ENCODE measurements around the gene PCDHA6.
"Not testable (repeated sequence)": the region's sequence is repeated elsewhere in the genome, so short reads cannot be mapped to it uniquely, and the experiment has no call there.

The PCDHA6 gene

DNA sequence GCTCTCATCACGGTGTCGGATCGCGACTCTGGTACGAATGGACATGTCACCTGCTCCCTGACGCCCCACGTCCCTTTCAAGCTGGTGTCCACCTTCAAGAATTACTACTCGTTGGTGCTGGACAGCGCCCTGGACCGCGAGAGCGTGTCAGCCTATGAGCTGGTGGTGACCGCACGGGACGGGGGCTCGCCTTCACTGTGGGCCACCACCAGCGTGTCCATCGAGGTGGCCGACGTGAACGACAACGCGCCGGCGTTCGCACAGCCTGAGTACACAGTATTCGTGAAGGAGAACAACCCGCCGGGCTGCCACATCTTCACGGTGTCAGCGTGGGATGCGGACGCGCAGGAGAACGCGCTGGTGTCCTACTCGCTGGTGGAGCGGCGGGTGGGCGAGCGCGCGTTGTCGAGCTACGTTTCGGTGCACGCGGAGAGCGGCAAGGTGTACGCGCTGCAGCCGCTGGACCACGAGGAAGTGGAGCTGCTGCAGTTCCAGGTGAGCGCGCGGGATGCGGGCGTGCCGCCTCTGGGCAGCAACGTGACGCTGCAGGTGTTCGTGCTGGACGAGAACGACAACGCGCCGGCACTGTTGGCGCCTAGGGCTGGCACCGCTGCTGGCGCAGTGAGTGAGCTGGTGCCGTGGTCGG is 31.6 kb upstream of the PCDHA6 start:
- H3K79me1 ChIP-seq (replicated peaks; ENCODE audit: low read length, poor library complexity, severe bottlenecking); H2BK15ac ChIP-seq (ENCODE audit: low read depth, poor library complexity, severe bottlenecking); H3K9ac ChIP-seq (ENCODE audit: low read length); H2BK120ac ChIP-seq (ENCODE audit: low read depth, low read length); H2BK12ac ChIP-seq (ENCODE audit: low read length in 2 of 2); H3K4ac ChIP-seq (ENCODE audit: low read depth in 1 of 2, low read length in 2 of 2); H3K27ac ChIP-seq (ENCODE audit: low read length, poor library complexity, severe bottlenecking); DNase-seq; H2AFZ ChIP-seq (ENCODE audit: low read depth, low read length); H2BK5ac ChIP-seq (ENCODE audit: low read depth, low read length, poor library complexity, severe bottlenecking); H3K14ac ChIP-seq (ENCODE audit: low read length in 2 of 2); H3K23ac ChIP-seq (ENCODE audit: low read length in 2 of 2); H3K4me2 ChIP-seq (ENCODE audit: low read length, poor library complexity, severe bottlenecking); H4K8ac ChIP-seq (ENCODE audit: low read length); H3K4me1 ChIP-seq (ENCODE audit: control insufficient read depth, insufficient read depth, low read depth, low read length); H4K91ac ChIP-seq (ENCODE audit: low read length); H3K36me3 ChIP-seq (ENCODE audit: control insufficient read depth in 1 of 2, insufficient read depth in 2 of 2, low read depth in 1 of 2, low read length in 2 of 2); H3K27me3 ChIP-seq (ENCODE audit: control insufficient read depth in 1 of 2, insufficient read depth in 1 of 2, low read length in 2 of 2); H3K18ac ChIP-seq (ENCODE audit: low read depth in 1 of 2, low read length in 2 of 2); H2AK5ac ChIP-seq (ENCODE audit: low read length, severe bottlenecking): not testable (repeated sequence)
- 97% methylated on average over 68 of the region's 72 CpGs for WGBS
- peak overlapping the region in 1 of 2 experiments; percentile 18 for H3K4me3 ChIP-seq (ENCODE audit: insufficient read depth in 1 of 2, low read depth in 1 of 2, low read length in 2 of 2)
- H3K9me3 ChIP-seq (ENCODE audit: control insufficient read depth, low read length), result peaks cover 71% of the 10 kb centered on the region

GRCh38 chr5:140796718-140797095 is 31.1 kb upstream of the PCDHA6 start:
- H3K9ac ChIP-seq (ENCODE audit: low read length), result no peak overlapping the region
- no peaks in the 10 kb centered on the region for H3K27me3 ChIP-seq (ENCODE audit: control insufficient read depth in 1 of 2, insufficient read depth in 1 of 2, low read length in 2 of 2)

GRCh38 chr5:140800816-140801493 is 26.8 kb upstream of the PCDHA6 start, which contains the start of gene PCDHA3:
Gene PCDHA3, plus strand, starts transcription at chr5:140801057.
- Histone ChIP-seq H3K27me3 (ENCODE audit: control insufficient read depth in 1 of 2, insufficient read depth in 1 of 2, low read length in 2 of 2) (no peaks in the 10 kb centered on the region), H2AK5ac (ENCODE audit: low read length, severe bottlenecking) (no peak within 1 kb of the TSS), H4K8ac (ENCODE audit: low read length) (no peak within 1 kb of the TSS), H3K36me3 (ENCODE audit: control insufficient read depth in 1 of 2, insufficient read depth in 2 of 2, low read depth in 1 of 2, low read length in 2 of 2) (peaks cover 0 to 15% of the 10 kb centered on the region in 2 experiments), H3K9me3 (ENCODE audit: control insufficient read depth, low read length) (peaks cover 67% of the 10 kb centered on the region), H2BK15ac (ENCODE audit: low read depth, poor library complexity, severe bottlenecking) (no peak within 1 kb of the TSS), H2BK12ac (ENCODE audit: low read length in 2 of 2) (no peak within 1 kb of the TSS), H3K4me3 (ENCODE audit: insufficient read depth in 1 of 2, low read depth in 1 of 2, low read length in 2 of 2) (peak within 1 kb of the TSS; percentile 39 to 58), H3K4me2 (ENCODE audit: low read length, poor library complexity, severe bottlenecking) (no peak within 1 kb of the TSS), H2BK120ac (ENCODE audit: low read depth, low read length) (no peak within 1 kb of the TSS), H3K9ac (ENCODE audit: low read length) (peak within 1 kb of the TSS; percentile 26), H2BK5ac (ENCODE audit: low read depth, low read length, poor library complexity, severe bottlenecking) (no peak within 1 kb of the TSS), H3K14ac (ENCODE audit: low read length in 2 of 2) (no peak within 1 kb of the TSS), H4K91ac (ENCODE audit: low read length) (no peak within 1 kb of the TSS), H3K18ac (ENCODE audit: low read depth in 1 of 2, low read length in 2 of 2) (no peak within 1 kb of the TSS), H3K27ac (ENCODE audit: low read length, poor library complexity, severe bottlenecking) (no peak within 1 kb of the TSS), H2AFZ (ENCODE audit: low read depth, low read length) (no peak within 1 kb of the TSS), H3K79me1 (replicated peaks; ENCODE audit: low read length, poor library complexity, severe bottlenecking) (peaks cover 3% of the 10 kb centered on the region), H3K4me1 (ENCODE audit: control insufficient read depth, insufficient read depth, low read depth, low read length) (peaks cover 5% of the 10 kb centered on the region), H3K4ac (ENCODE audit: low read depth in 1 of 2, low read length in 2 of 2) (no peak within 1 kb of the TSS), H3K23ac (ENCODE audit: low read length in 2 of 2) (no peak within 1 kb of the TSS)
- no peak for DNase-seq
- WGBS, result 83% methylated on average over 27 of the region's 29 CpGs

More at GRCh38 chr5:140796718-140797095, 31.1 kb upstream of the PCDHA6 start:
- H2AFZ ChIP-seq (ENCODE audit: low read depth, low read length), result no peak overlapping the region
- no peak overlapping the region for H3K27ac ChIP-seq (ENCODE audit: low read length, poor library complexity, severe bottlenecking)
- no peak overlapping the region for H3K4me2 ChIP-seq (ENCODE audit: low read length, poor library complexity, severe bottlenecking)
- no peak overlapping the region for H2BK15ac ChIP-seq (ENCODE audit: low read depth, poor library complexity, severe bottlenecking)
- no peak overlapping the region for H4K8ac ChIP-seq (ENCODE audit: low read length)
- no peak overlapping the region for H3K4ac ChIP-seq (ENCODE audit: low read depth in 1 of 2, low read length in 2 of 2)
- WGBS, result 98% methylated on average over 39 of the region's 39 CpGs
- H3K14ac ChIP-seq (ENCODE audit: low read length in 2 of 2), result no peak overlapping the region
- H3K18ac ChIP-seq (ENCODE audit: low read depth in 1 of 2, low read length in 2 of 2), result no peak overlapping the region
- H3K79me1 ChIP-seq (replicated peaks; ENCODE audit: low read length, poor library complexity, severe bottlenecking), result no peaks in the 10 kb centered on the region
- no peaks in the 10 kb centered on the region for H3K4me1 ChIP-seq (ENCODE audit: control insufficient read depth, insufficient read depth, low read depth, low read length)
- H2AK5ac ChIP-seq (ENCODE audit: low read length, severe bottlenecking), result no peak overlapping the region
- H2BK120ac ChIP-seq (ENCODE audit: low read depth, low read length), result no peak overlapping the region
- peaks cover 0 to 8% of the 10 kb centered on the region in 2 experiments for H3K36me3 ChIP-seq (ENCODE audit: control insufficient read depth in 1 of 2, insufficient read depth in 2 of 2, low read depth in 1 of 2, low read length in 2 of 2)
- H2BK5ac ChIP-seq (ENCODE audit: low read depth, low read length, poor library complexity, severe bottlenecking), result no peak overlapping the region
- no peak overlapping the region for H3K23ac ChIP-seq (ENCODE audit: low read length in 2 of 2)
- peaks cover 73% of the 10 kb centered on the region for H3K9me3 ChIP-seq (ENCODE audit: control insufficient read depth, low read length)
- H4K91ac ChIP-seq (ENCODE audit: low read length), result no peak overlapping the region
- DNase-seq, result no peak
- no peak overlapping the region for H2BK12ac ChIP-seq (ENCODE audit: low read length in 2 of 2)
- H3K4me3 ChIP-seq (ENCODE audit: insufficient read depth in 1 of 2, low read depth in 1 of 2, low read length in 2 of 2), result no peak overlapping the region

DNA sequence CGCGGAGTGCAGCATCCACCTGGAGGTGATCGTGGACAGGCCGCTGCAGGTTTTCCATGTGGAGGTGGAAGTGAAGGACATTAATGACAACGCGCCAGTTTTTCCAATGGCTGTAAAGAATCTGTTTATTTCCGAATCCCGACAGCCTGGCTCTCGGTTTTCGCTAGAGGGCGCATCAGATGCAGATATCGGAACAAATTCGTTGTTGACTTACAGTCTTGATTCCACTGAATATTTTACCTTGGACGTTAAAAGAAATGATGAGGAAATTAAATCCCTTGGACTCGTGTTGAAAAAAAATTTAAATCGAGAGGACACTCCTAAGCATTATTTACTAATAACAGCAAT is 26.3 kb upstream of the PCDHA6 start:
- H3K4ac ChIP-seq (ENCODE audit: low read depth in 1 of 2, low read length in 2 of 2), result no peak overlapping the region
- no peak overlapping the region for H2AK5ac ChIP-seq (ENCODE audit: low read length, severe bottlenecking)
- H3K18ac ChIP-seq (ENCODE audit: low read depth in 1 of 2, low read length in 2 of 2), result no peak overlapping the region
- peaks cover 71% of the 10 kb centered on the region for H3K9me3 ChIP-seq (ENCODE audit: control insufficient read depth, low read length)
- no peak overlapping the region for H2BK5ac ChIP-seq (ENCODE audit: low read depth, low read length, poor library complexity, severe bottlenecking)
- H3K4me3 ChIP-seq (ENCODE audit: insufficient read depth in 1 of 2, low read depth in 1 of 2, low read length in 2 of 2), result peak overlapping the region in 1 of 2 experiments; percentile 58
- no peak overlapping the region for H3K14ac ChIP-seq (ENCODE audit: low read length in 2 of 2)
- no peak overlapping the region for H2BK15ac ChIP-seq (ENCODE audit: low read depth, poor library complexity, severe bottlenecking)
- H4K8ac ChIP-seq (ENCODE audit: low read length), result no peak overlapping the region
- H2BK12ac ChIP-seq (ENCODE audit: low read length in 2 of 2), result no peak overlapping the region
- H3K27ac ChIP-seq (ENCODE audit: low read length, poor library complexity, severe bottlenecking), result no peak overlapping the region
- peaks cover 0 to 14% of the 10 kb centered on the region in 2 experiments for H3K36me3 ChIP-seq (ENCODE audit: control insufficient read depth in 1 of 2, insufficient read depth in 2 of 2, low read depth in 1 of 2, low read length in 2 of 2)
- H3K23ac ChIP-seq (ENCODE audit: low read length in 2 of 2), result no peak overlapping the region
- H2BK120ac ChIP-seq (ENCODE audit: low read depth, low read length), result no peak overlapping the region
- H3K27me3 ChIP-seq (ENCODE audit: control insufficient read depth in 1 of 2, insufficient read depth in 1 of 2, low read length in 2 of 2), result no peaks in the 10 kb centered on the region
- H4K91ac ChIP-seq (ENCODE audit: low read length), result no peak overlapping the region
- peaks cover 5% of the 10 kb centered on the region for H3K4me1 ChIP-seq (ENCODE audit: control insufficient read depth, insufficient read depth, low read depth, low read length)
- H3K79me1 ChIP-seq (replicated peaks; ENCODE audit: low read length, poor library complexity, severe bottlenecking), result peaks cover 3% of the 10 kb centered on the region
- H2AFZ ChIP-seq (ENCODE audit: low read depth, low read length), result no peak overlapping the region
- peak overlapping the region; percentile 26 for H3K9ac ChIP-seq (ENCODE audit: low read length)
- DNase-seq, result no peak
- WGBS, result 83% methylated on average over 16 of the region's 16 CpGs
- no peak overlapping the region for H3K4me2 ChIP-seq (ENCODE audit: low read length, poor library complexity, severe bottlenecking)
